Liver (tissue), 9 donors: ENCODE measurements around the gene ANKRD30B. TPM values are rescaled to one million over a fixed set of nuclear protein-coding genes. Genes with fewer than 3 reads are reported as not detected.

Source experiments
- DNase-seq: peaks from one replicate; pipeline ENCODE4 v3.0.0-alpha.2; 2017; ENCODE audit warnings: low spot score
- H3K27ac ChIP-seq, 2 donors: one replicate each; pipeline ENCODE4 v1.7.0; 2013; ENCODE audit warnings: inconsistent platforms in 2 of 2, low read length in 2 of 2, control low read depth in 1 of 2, low read depth in 1 of 2, mild to moderate bottlenecking in 1 of 2
- H3K27me3 ChIP-seq, 4 donors: one replicate each; pipeline versions ENCODE4 v1.6.1 to v1.7.0; 2013; ENCODE audit warnings: low read length in 3 of 4, inconsistent platforms in 1 of 4, mild to moderate bottlenecking in 1 of 4, moderate library complexity in 1 of 4; ENCODE audit not compliant: control insufficient read depth in 4 of 4, insufficient read depth in 4 of 4
- H3K36me3 ChIP-seq, 4 donors: one replicate each; pipeline versions ENCODE4 v1.6.1 to v1.7.0; 2013; ENCODE audit warnings: low read length in 3 of 4, mild to moderate bottlenecking in 3 of 4, low read depth in 1 of 4, moderate library complexity in 1 of 4; ENCODE audit not compliant: control insufficient read depth in 4 of 4, insufficient read depth in 3 of 4
- H3K4me1 ChIP-seq, 4 donors: one replicate each; pipeline versions ENCODE4 v1.6.1 to v1.7.0; 2013; ENCODE audit warnings: low read length in 3 of 4, mild to moderate bottlenecking in 3 of 4, moderate library complexity in 1 of 4; ENCODE audit not compliant: control insufficient read depth in 4 of 4, insufficient read depth in 4 of 4
- H3K4me3 ChIP-seq, 3 donors: one replicate each; pipeline versions ENCODE4 v1.6.1 to v1.7.0; 2013; ENCODE audit warnings: low read length in 3 of 3, control low read depth in 1 of 3, low read depth in 1 of 3, mild to moderate bottlenecking in 1 of 3
- H3K9ac ChIP-seq, 2 donors: one replicate each; pipeline ENCODE4 v1.7.0; 2013; ENCODE audit warnings: low read length in 2 of 2, mild to moderate bottlenecking in 2 of 2, moderate library complexity in 2 of 2, control low read depth in 1 of 2, low read depth in 1 of 2
- H3K9me3 ChIP-seq, 4 donors: one replicate each; pipeline versions ENCODE4 v1.6.1 to v1.7.0; 2013; ENCODE audit warnings: low read length in 3 of 4; ENCODE audit not compliant: control insufficient read depth in 4 of 4
- EGR1 ChIP-seq, 2 donors: IDR thresholded peaks; 2 replicates each; pipeline ENCODE4 v1.6.1; 2016 to 2018; ENCODE audit warnings: antibody characterized with exemption in 2 of 2, low read depth in 2 of 2
- FOXA1 ChIP-seq: IDR thresholded peaks from 2 replicates; pipeline ENCODE4 v1.6.1; 2016; ENCODE audit warnings: antibody characterized with exemption
- GABPA ChIP-seq, 2 donors: IDR thresholded peaks in 1 of 2; conservative IDR thresholded peaks in 1 of 2; 2 replicates each; pipeline ENCODE4 v1.6.1; 2016; ENCODE audit warnings: antibody characterized with exemption in 2 of 2, mild to moderate bottlenecking in 1 of 2, moderate library complexity in 1 of 2
- HNF4A ChIP-seq, 2 donors: conservative IDR thresholded peaks; 2 replicates each; pipeline ENCODE4 v1.6.1; 2016; ENCODE audit warnings: antibody characterized with exemption in 2 of 2, mild to moderate bottlenecking in 2 of 2
- HNF4G ChIP-seq: IDR thresholded peaks from 2 replicates; pipeline ENCODE4 v1.6.1; 2016; ENCODE audit warnings: antibody characterized with exemption
- NR2F2 ChIP-seq: IDR thresholded peaks from 2 replicates; pipeline ENCODE4 v1.6.1; 2016; ENCODE audit warnings: antibody characterized with exemption
- RAD21 ChIP-seq, 2 donors: IDR thresholded peaks; 2 replicates each; pipeline ENCODE4 v1.6.1; 2016; ENCODE audit warnings: antibody characterized with exemption in 2 of 2, mild to moderate bottlenecking in 2 of 2
- RXRA ChIP-seq, 2 donors: IDR thresholded peaks; 2 replicates each; pipeline ENCODE4 v1.6.1; 2017 to 2018; ENCODE audit warnings: antibody characterized with exemption in 2 of 2, mild to moderate bottlenecking in 1 of 2
- SP1 ChIP-seq: IDR thresholded peaks from 2 replicates; pipeline ENCODE4 v1.6.1; 2018; ENCODE audit warnings: antibody characterized with exemption, mild to moderate bottlenecking
- TAF1 ChIP-seq: conservative IDR thresholded peaks from 2 replicates; pipeline ENCODE4 v1.6.1; 2016; ENCODE audit warnings: antibody characterized with exemption, mild to moderate bottlenecking
- WGBS: extraction: QIAGEN DNeasy Blood & Tissue Kit; methylation state at CpG from one replicate; pipeline ENCODE4 v1.1.7; 2013; 5-methylcytosine and 5-hydroxymethylcytosine counted together
- polyA plus RNA-seq, 2 donors: library from polyadenylated mRNA; stranded (reverse) in 1 of 2; unstranded in 1 of 2; fragments of 200-250 nt in 1 of 2; fragments of >200 nt in 1 of 2; fragmentation: Nextera tagmentation in 1 of 2; extraction: Ambion mirVana in 1 of 2; gene quantifications; one replicate each; pipeline versions ENCODE4 v1.2.1 to v1.2.3, GENCODE V29; 2013 to 2015
- total RNA-seq, 2 donors: library from RNA; depleted of rRNA; stranded (reverse); fragments of >200 nt; gene quantifications; one replicate each; pipeline ENCODE4 v1.2.3, GENCODE V29; 2014
- TF ChIP-seq, protein P1 (sequence below): fragments of 150-350 bp; IDR thresholded peaks from 2 replicates; pipeline ENCODE4 v1.5.1; 2017; ENCODE audit warnings: improper control_type of control experiment, low read depth, low read length; ENCODE audit not compliant: missing input control
- TF ChIP-seq, protein P2 (sequence below): IDR thresholded peaks from 2 replicates; pipeline ENCODE4 v1.6.1; 2016; ENCODE audit warnings: antibody characterized with exemption
- TF ChIP-seq, protein P3 (sequence below): IDR thresholded peaks from 2 replicates; pipeline ENCODE4 v1.6.1; 2016; ENCODE audit warnings: antibody characterized with exemption
- TF ChIP-seq, protein P4 (sequence below): IDR thresholded peaks from 2 replicates; pipeline ENCODE4 v1.6.1; 2016; ENCODE audit warnings: antibody characterized with exemption, mild to moderate bottlenecking
- TF ChIP-seq, protein P5 (sequence below): IDR thresholded peaks from 2 replicates; pipeline ENCODE4 v1.6.1; 2016; ENCODE audit warnings: antibody characterized with exemption
- donor health status: healthy.
- donor health status: healthy.
- donor health status: healthy.
- donor health status: healthy.
- donor health status: healthy.

ANKRD30B gene
- total and polyA plus RNA-seq, 4 donors: not detected

DNA sequence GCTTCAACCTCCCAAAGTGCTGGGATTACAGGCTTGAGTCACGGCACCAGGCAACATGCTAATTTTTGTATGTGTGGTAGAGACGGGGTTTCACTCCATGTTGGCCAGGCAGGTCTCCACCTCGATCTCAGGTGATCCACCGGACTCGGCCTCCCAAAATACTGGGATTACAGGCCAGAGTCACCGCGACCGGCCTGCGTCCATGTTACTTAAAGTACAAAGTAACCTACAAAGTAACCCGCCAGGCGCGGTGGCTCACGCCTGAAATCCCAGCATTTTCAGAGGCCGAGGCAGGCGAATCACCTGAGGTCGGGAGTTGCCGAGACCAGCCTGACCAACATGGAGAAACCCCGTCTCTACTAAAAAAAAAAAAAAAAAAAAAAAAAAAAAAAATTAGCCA is 1.1 kb upstream of the ANKRD30B start:
- H3K27ac ChIP-seq: no peak overlapping the region
- no peak for DNase-seq
- H3K9me3 ChIP-seq: no peaks in the 10 kb centered on the region
- TF ChIP-seq RXRA (IDR thresholded peaks at IDR 0.05): no peak
- TF ChIP-seq EGR1 (IDR thresholded peaks at IDR 0.05; ENCODE audit: low read depth in 2 of 2): no peak
- TF ChIP-seq HNF4G: no peak
- no peak for TF ChIP-seq GABPA (IDR thresholded peaks at IDR 0.05 in 1 of 2, conservative IDR thresholded peaks at IDR 0.05 in 1 of 2)
- TF ChIP-seq, protein P1, sequence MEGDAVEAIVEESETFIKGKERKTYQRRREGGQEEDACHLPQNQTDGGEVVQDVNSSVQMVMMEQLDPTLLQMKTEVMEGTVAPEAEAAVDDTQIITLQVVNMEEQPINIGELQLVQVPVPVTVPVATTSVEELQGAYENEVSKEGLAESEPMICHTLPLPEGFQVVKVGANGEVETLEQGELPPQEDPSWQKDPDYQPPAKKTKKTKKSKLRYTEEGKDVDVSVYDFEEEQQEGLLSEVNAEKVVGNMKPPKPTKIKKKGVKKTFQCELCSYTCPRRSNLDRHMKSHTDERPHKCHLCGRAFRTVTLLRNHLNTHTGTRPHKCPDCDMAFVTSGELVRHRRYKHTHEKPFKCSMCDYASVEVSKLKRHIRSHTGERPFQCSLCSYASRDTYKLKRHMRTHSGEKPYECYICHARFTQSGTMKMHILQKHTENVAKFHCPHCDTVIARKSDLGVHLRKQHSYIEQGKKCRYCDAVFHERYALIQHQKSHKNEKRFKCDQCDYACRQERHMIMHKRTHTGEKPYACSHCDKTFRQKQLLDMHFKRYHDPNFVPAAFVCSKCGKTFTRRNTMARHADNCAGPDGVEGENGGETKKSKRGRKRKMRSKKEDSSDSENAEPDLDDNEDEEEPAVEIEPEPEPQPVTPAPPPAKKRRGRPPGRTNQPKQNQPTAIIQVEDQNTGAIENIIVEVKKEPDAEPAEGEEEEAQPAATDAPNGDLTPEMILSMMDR: no peak
- TF ChIP-seq, protein P2, sequence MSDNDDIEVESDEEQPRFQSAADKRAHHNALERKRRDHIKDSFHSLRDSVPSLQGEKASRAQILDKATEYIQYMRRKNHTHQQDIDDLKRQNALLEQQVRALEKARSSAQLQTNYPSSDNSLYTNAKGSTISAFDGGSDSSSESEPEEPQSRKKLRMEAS: no peak
- TF ChIP-seq FOXA1: no peak
- TF ChIP-seq HNF4A (conservative IDR thresholded peaks at IDR 0.05): no peak
- TF ChIP-seq TAF1: no peak
- TF ChIP-seq, protein P3, sequence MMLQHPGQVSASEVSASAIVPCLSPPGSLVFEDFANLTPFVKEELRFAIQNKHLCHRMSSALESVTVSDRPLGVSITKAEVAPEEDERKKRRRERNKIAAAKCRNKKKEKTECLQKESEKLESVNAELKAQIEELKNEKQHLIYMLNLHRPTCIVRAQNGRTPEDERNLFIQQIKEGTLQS: no peak
- TF ChIP-seq, protein P4, sequence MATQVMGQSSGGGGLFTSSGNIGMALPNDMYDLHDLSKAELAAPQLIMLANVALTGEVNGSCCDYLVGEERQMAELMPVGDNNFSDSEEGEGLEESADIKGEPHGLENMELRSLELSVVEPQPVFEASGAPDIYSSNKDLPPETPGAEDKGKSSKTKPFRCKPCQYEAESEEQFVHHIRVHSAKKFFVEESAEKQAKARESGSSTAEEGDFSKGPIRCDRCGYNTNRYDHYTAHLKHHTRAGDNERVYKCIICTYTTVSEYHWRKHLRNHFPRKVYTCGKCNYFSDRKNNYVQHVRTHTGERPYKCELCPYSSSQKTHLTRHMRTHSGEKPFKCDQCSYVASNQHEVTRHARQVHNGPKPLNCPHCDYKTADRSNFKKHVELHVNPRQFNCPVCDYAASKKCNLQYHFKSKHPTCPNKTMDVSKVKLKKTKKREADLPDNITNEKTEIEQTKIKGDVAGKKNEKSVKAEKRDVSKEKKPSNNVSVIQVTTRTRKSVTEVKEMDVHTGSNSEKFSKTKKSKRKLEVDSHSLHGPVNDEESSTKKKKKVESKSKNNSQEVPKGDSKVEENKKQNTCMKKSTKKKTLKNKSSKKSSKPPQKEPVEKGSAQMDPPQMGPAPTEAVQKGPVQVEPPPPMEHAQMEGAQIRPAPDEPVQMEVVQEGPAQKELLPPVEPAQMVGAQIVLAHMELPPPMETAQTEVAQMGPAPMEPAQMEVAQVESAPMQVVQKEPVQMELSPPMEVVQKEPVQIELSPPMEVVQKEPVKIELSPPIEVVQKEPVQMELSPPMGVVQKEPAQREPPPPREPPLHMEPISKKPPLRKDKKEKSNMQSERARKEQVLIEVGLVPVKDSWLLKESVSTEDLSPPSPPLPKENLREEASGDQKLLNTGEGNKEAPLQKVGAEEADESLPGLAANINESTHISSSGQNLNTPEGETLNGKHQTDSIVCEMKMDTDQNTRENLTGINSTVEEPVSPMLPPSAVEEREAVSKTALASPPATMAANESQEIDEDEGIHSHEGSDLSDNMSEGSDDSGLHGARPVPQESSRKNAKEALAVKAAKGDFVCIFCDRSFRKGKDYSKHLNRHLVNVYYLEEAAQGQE: no peak
- TF ChIP-seq SP1: no peak
- TF ChIP-seq, protein P5, sequence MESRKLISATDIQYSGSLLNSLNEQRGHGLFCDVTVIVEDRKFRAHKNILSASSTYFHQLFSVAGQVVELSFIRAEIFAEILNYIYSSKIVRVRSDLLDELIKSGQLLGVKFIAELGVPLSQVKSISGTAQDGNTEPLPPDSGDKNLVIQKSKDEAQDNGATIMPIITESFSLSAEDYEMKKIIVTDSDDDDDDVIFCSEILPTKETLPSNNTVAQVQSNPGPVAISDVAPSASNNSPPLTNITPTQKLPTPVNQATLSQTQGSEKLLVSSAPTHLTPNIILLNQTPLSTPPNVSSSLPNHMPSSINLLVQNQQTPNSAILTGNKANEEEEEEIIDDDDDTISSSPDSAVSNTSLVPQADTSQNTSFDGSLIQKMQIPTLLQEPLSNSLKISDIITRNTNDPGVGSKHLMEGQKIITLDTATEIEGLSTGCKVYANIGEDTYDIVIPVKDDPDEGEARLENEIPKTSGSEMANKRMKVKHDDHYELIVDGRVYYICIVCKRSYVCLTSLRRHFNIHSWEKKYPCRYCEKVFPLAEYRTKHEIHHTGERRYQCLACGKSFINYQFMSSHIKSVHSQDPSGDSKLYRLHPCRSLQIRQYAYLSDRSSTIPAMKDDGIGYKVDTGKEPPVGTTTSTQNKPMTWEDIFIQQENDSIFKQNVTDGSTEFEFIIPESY: no peak
- peaks cover 0 to 2% (median 0%) of the 10 kb centered on the region in 4 donors for H3K4me1 ChIP-seq
- no peak overlapping the region for H3K9ac ChIP-seq
- 91% methylated on average over 18 of the region's 18 CpGs for WGBS
- no peaks in the 10 kb centered on the region for H3K36me3 ChIP-seq
- no peaks in the 10 kb centered on the region for H3K27me3 ChIP-seq
- H3K4me3 ChIP-seq: no peak overlapping the region

DNA sequence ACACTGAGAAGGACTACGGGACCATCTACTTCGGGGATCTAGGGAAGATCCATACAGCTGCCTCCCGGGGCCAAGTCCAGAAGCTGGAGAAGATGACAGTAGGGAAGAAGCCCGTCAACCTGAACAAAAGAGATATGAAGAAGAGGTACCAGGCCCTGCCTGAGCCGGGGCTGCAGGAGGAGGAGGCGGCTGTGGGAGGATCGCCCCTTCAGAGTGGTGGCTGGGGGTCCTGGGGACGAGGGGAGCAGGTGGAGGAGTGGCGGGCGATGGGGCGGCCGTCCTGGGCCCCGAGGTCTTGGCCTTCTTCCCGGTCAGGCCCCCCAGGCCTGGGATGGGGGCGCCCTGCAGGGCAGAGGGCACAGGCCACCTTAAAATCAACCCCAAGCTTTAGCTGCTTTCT is 524 bp downstream of the ANKRD30B start:
- Histone ChIP-seq H3K4me3 (no peak overlapping the region), H3K27me3 (no peaks in the 10 kb centered on the region), H3K9ac (no peak overlapping the region), H3K4me1 (peaks cover 0 to 2% (median 0%) of the 10 kb centered on the region in 4 donors), H3K9me3 (no peaks in the 10 kb centered on the region), H3K27ac (no peak overlapping the region), H3K36me3 (no peaks in the 10 kb centered on the region)
- DNase-seq: no peak
- 31% methylated on average over 15 of the region's 15 CpGs for WGBS
- TF ChIP-seq RAD21 (IDR thresholded peaks at IDR 0.05) (no peak), GABPA (IDR thresholded peaks at IDR 0.05 in 1 of 2, conservative IDR thresholded peaks at IDR 0.05 in 1 of 2) (no peak), TAF1 (no peak), NR2F2 (no peak)
- TF ChIP-seq, protein P1: no peak
- TF ChIP-seq, protein P4: no peak
- TF ChIP-seq, protein P5: no peak
